ENCODE data around the gene FAM161A. TPM values are rescaled to one million over a fixed set of nuclear protein-coding genes. Genes with fewer than 3 reads are reported as not detected.
"Not testable (repeated sequence)": the region's sequence is repeated elsewhere in the genome, so short reads cannot be mapped to it uniquely, and the experiment has no call there.

FAM161A gene
- total RNA-seq: 5.0 and 5.5 TPM in 2 replicates

GRCh38 chr2:61853847-61854563 lies at the start of gene FAM161A:
Gene FAM161A (minus strand): TSS chr2:61854060. CDS start chr2:61854041, 19 bp downstream.
- Mint-ChIP-seq H3K9me3 (no peaks in the 10 kb centered on the region), H3K27ac (peak within 1 kb of the TSS; percentile 88), H3K4me1 (ENCODE audit: low read depth) (peaks cover 16% of the 10 kb centered on the region), H3K36me3 (ENCODE audit: low read depth) (peaks cover 2% of the 10 kb centered on the region), H3K27me3 (ENCODE audit: low read depth) (no peaks in the 10 kb centered on the region), H3K4me3 (ENCODE audit: low read depth) (peak within 1 kb of the TSS; percentile 89)
- intact Hi-C loops (cut with micrococcal nuclease): loop anchor here (1.0 to 10.0 kb wide), 6 partner anchors 34 to 677 kb away; partner anchors contain the start of genes CCT4 and USP34
- peak; percentile 68 for DNase-seq (ENCODE audit: low spot score)

- Mint-ChIP-seq H3K4me3 (ENCODE audit: low read depth) (no peak overlapping the region), H3K36me3 (ENCODE audit: low read depth) (no peaks in the 10 kb centered on the region)
Observed at GRCh38 chr2:61900281-61900680, 46.4 kb upstream of the FAM161A start.

GRCh38 chr2:61898810-61899209 lies 45.0 kb upstream of the FAM161A start:
- Mint-ChIP-seq H3K36me3 (ENCODE audit: low read depth) (no peaks in the 10 kb centered on the region), H3K4me3 (ENCODE audit: low read depth) (no peak overlapping the region), H3K27ac (no peak overlapping the region), H3K9me3 (no peaks in the 10 kb centered on the region), H3K27me3 (ENCODE audit: low read depth) (no peaks in the 10 kb centered on the region), H3K4me1 (ENCODE audit: low read depth) (no peaks in the 10 kb centered on the region)
- intact Hi-C loops (cut with micrococcal nuclease): no loop called here
- no peak for DNase-seq (ENCODE audit: low spot score)

More at GRCh38 chr2:61900281-61900680, 46.4 kb upstream of the FAM161A start:
- no peaks in the 10 kb centered on the region for H3K27me3 Mint-ChIP-seq (ENCODE audit: low read depth)
- no peaks in the 10 kb centered on the region for H3K9me3 Mint-ChIP-seq
- intact Hi-C loops (cut with micrococcal nuclease): loop anchor here (10.0 kb wide), 1 partner anchor 795 kb away; no protein-coding TSS in a partner anchor
- H3K4me1 Mint-ChIP-seq (ENCODE audit: low read depth): peaks cover 3% of the 10 kb centered on the region
- H3K27ac Mint-ChIP-seq: no peak overlapping the region
- DNase-seq (ENCODE audit: low spot score): no peak

GRCh38 chr2:61888267-61889055 lies 34.6 kb upstream of the FAM161A start, which contains the start of gene CCT4:
Gene CCT4 (minus strand): TSS chr2:61888656. CDS start chr2:61888507, 149 bp downstream.
- intact Hi-C loops (cut with micrococcal nuclease): loop anchor here (1.0 to 2.0 kb wide), 5 partner anchors 17 to 1700 kb away; partner anchors contain the start of genes COMMD1, FAM161A, MDH1 and WDPCP
- no peaks in the 10 kb centered on the region for H3K27me3 Mint-ChIP-seq (ENCODE audit: low read depth)
- peaks cover 20% of the 10 kb centered on the region for H3K4me1 Mint-ChIP-seq (ENCODE audit: low read depth)
- H3K36me3 Mint-ChIP-seq (ENCODE audit: low read depth): peaks cover 40% of the 10 kb centered on the region
- peak; percentile 88 for DNase-seq (ENCODE audit: low spot score)
- H3K4me3 Mint-ChIP-seq (ENCODE audit: low read depth): peak within 1 kb of the TSS; percentile 96
- H3K27ac Mint-ChIP-seq: peak within 1 kb of the TSS; percentile 99
- H3K9me3 Mint-ChIP-seq: no peaks in the 10 kb centered on the region

GRCh38 chr2:61887717-61888266 lies 33.9 kb upstream of the FAM161A start:
- intact Hi-C loops (cut with micrococcal nuclease): loop anchor here (1.0 to 2.0 kb wide), 5 partner anchors 18 to 1701 kb away; partner anchors contain the start of genes COMMD1, FAM161A, MDH1 and WDPCP
- Mint-ChIP-seq H3K36me3 (ENCODE audit: low read depth) (peaks cover 47% of the 10 kb centered on the region), H3K27me3 (ENCODE audit: low read depth) (no peaks in the 10 kb centered on the region), H3K4me3 (ENCODE audit: low read depth) (peak overlapping the region; percentile 96), H3K4me1 (ENCODE audit: low read depth) (peaks cover 20% of the 10 kb centered on the region), H3K27ac (peak overlapping the region; percentile 99), H3K9me3 (no peaks in the 10 kb centered on the region)
- no peak for DNase-seq (ENCODE audit: low spot score)

- no peak for DNase-seq (ENCODE audit: low spot score)
- no peak overlapping the region for H3K27ac Mint-ChIP-seq
- H3K9me3 Mint-ChIP-seq: no peaks in the 10 kb centered on the region
- intact Hi-C loops (cut with micrococcal nuclease): no loop called here
- H3K4me3 Mint-ChIP-seq (ENCODE audit: low read depth): peak overlapping the region; percentile 96
- peaks cover 56% of the 10 kb centered on the region for H3K36me3 Mint-ChIP-seq (ENCODE audit: low read depth)
- peaks cover 20% of the 10 kb centered on the region for H3K4me1 Mint-ChIP-seq (ENCODE audit: low read depth)
- H3K27me3 Mint-ChIP-seq (ENCODE audit: low read depth): no peaks in the 10 kb centered on the region
Observed at GRCh38 chr2:61885896-61886603, 32.2 kb upstream of the FAM161A start.

- no peaks in the 10 kb centered on the region for H3K27me3 Mint-ChIP-seq (ENCODE audit: low read depth)
- DNase-seq (ENCODE audit: low spot score): no peak
- no peak overlapping the region for H3K4me3 Mint-ChIP-seq (ENCODE audit: low read depth)
- peaks cover 73% of the 10 kb centered on the region for H3K36me3 Mint-ChIP-seq (ENCODE audit: low read depth)
- peaks cover 18% of the 10 kb centered on the region for H3K4me1 Mint-ChIP-seq (ENCODE audit: low read depth)
- no peaks in the 10 kb centered on the region for H3K9me3 Mint-ChIP-seq
- H3K27ac Mint-ChIP-seq: no peak overlapping the region
- intact Hi-C loops (cut with micrococcal nuclease): no loop called here
Observed at GRCh38 chr2:61882850-61883249, 29.0 kb upstream of the FAM161A start.

GRCh38 chr2:61879351-61879750 lies 25.5 kb upstream of the FAM161A start:
- H3K9me3 Mint-ChIP-seq; DNase-seq (ENCODE audit: low spot score); H3K27me3 Mint-ChIP-seq (ENCODE audit: low read depth); intact Hi-C loops (cut with micrococcal nuclease); H3K4me1 Mint-ChIP-seq (ENCODE audit: low read depth); H3K4me3 Mint-ChIP-seq (ENCODE audit: low read depth): not testable (repeated sequence)
- Mint-ChIP-seq H3K27ac (peak overlapping the region; percentile 24), H3K36me3 (ENCODE audit: low read depth) (peaks cover 73% of the 10 kb centered on the region)

- Mint-ChIP-seq H3K9me3 (no peaks in the 10 kb centered on the region), H3K27me3 (ENCODE audit: low read depth) (no peaks in the 10 kb centered on the region), H3K36me3 (ENCODE audit: low read depth) (peaks cover 73% of the 10 kb centered on the region), H3K4me1 (ENCODE audit: low read depth) (no peaks in the 10 kb centered on the region), H3K4me3 (ENCODE audit: low read depth) (no peak overlapping the region), H3K27ac (no peak overlapping the region)
- intact Hi-C loops (cut with micrococcal nuclease): no loop called here
- no peak for DNase-seq (ENCODE audit: low spot score)
Observed at GRCh38 chr2:61878761-61879160, 24.9 kb upstream of the FAM161A start.

GRCh38 chr2:61877571-61878245 lies 23.8 kb upstream of the FAM161A start:
- H3K27me3 Mint-ChIP-seq (ENCODE audit: low read depth): no peaks in the 10 kb centered on the region
- peaks cover 73% of the 10 kb centered on the region for H3K36me3 Mint-ChIP-seq (ENCODE audit: low read depth)
- H3K4me1 Mint-ChIP-seq (ENCODE audit: low read depth): no peaks in the 10 kb centered on the region
- H3K4me3 Mint-ChIP-seq (ENCODE audit: low read depth): no peak overlapping the region
- intact Hi-C loops (cut with micrococcal nuclease): no loop called here
- H3K9me3 Mint-ChIP-seq: no peaks in the 10 kb centered on the region
- H3K27ac Mint-ChIP-seq: no peak overlapping the region
- DNase-seq (ENCODE audit: low spot score): no peak

- H3K4me1 Mint-ChIP-seq (ENCODE audit: low read depth): no peaks in the 10 kb centered on the region
- H3K27me3 Mint-ChIP-seq (ENCODE audit: low read depth): no peaks in the 10 kb centered on the region
- H3K9me3 Mint-ChIP-seq: no peaks in the 10 kb centered on the region
- peaks cover 76% of the 10 kb centered on the region for H3K36me3 Mint-ChIP-seq (ENCODE audit: low read depth)
- intact Hi-C loops (cut with micrococcal nuclease): no loop called here
- H3K27ac Mint-ChIP-seq: no peak overlapping the region
- H3K4me3 Mint-ChIP-seq (ENCODE audit: low read depth): no peak overlapping the region
- no peak for DNase-seq (ENCODE audit: low spot score)
Observed at GRCh38 chr2:61876400-61876799, 22.5 kb upstream of the FAM161A start.

Data from activated T-helper 2 cell treated with anti-CD3 and anti-CD28 coated beads, Interferon-gamma antibody, Interleukin-2, Interleukin-4, amounts not matched to agents 10 μg/mL and 5 μg/mL and 100 μg/mL, durations not matched to agents 14 hours and 24 hours and 36 hours (primary cell).